HepG2 (cell line): ENCODE results near the gene BICDL1. TPM values are rescaled to one million over a fixed set of nuclear protein-coding genes. Genes with fewer than 3 reads are reported as not detected.

Experiments used
- FOXP1 ChIP-seq, 2 experiments: fragments of 450-650 bp in 1 of 2; IDR thresholded peaks; 2 replicates each; pipeline ENCODE4 v1.6.1; 2017 to 2018; ENCODE audit warnings: antibody characterized with exemption in 1 of 2
- HMG20B ChIP-seq: conservative IDR thresholded peaks from 2 replicates; pipeline ENCODE4 v1.6.1; 2016; ENCODE audit warnings: missing genetic modification reagents, missing compliant biosample characterization
- JUNB ChIP-seq: sonication (generic); formaldehyde crosslinking; IDR thresholded peaks from 2 replicates; pipeline ENCODE4 v1.8.0; 2022; ENCODE audit warnings: missing genetic modification reagents, mild to moderate bottlenecking, borderline replicate concordance
- KDM5B ChIP-seq: sonication (generic); formaldehyde crosslinking; IDR thresholded peaks from 2 replicates; pipeline ENCODE4 v1.4.0; 2020; ENCODE audit warnings: missing genetic modification reagents, mild to moderate bottlenecking, borderline replicate concordance
- MIER2 ChIP-seq: IDR thresholded peaks from 2 replicates; pipeline ENCODE4 v1.6.1; 2016; ENCODE audit warnings: missing biosample characterization, missing genetic modification reagents
- NCOA2 ChIP-seq: sonication (generic); formaldehyde crosslinking; IDR thresholded peaks from 2 replicates; pipeline ENCODE4 v1.8.0; 2022; ENCODE audit warnings: inconsistent platforms
- NR2F1 ChIP-seq, 2 experiments: fragments of 450-650 bp in 1 of 2; formaldehyde crosslinking in 1 of 2; IDR thresholded peaks; 2 replicates each; pipeline versions ENCODE4 v1.5.0 to v1.6.1; 2016 to 2020; ENCODE audit warnings: mild to moderate bottlenecking in 1 of 2, missing compliant biosample characterization in 1 of 2, missing genetic modification reagents in 1 of 2, moderate library complexity in 1 of 2
- TBX2 ChIP-seq: sonication (generic); formaldehyde crosslinking; IDR thresholded peaks from 2 replicates; pipeline ENCODE4 v1.5.0; 2020; ENCODE audit warnings: missing genetic modification reagents, mild to moderate bottlenecking, borderline replicate concordance
- TBX3 ChIP-seq: fragments of 450-650 bp; IDR thresholded peaks from 2 replicates; pipeline ENCODE4 v1.6.1; 2017; ENCODE audit warnings: antibody characterized with exemption, mild to moderate bottlenecking, inconsistent platforms, borderline replicate concordance
- ZFP36L1 ChIP-seq: sonication (generic); formaldehyde crosslinking; IDR thresholded peaks from 2 replicates; pipeline ENCODE4 v1.8.0; 2022; ENCODE audit warnings: mild to moderate bottlenecking, missing genetic modification reagents, moderate library complexity
- ZNF562 ChIP-seq: sonication (generic); formaldehyde crosslinking; IDR thresholded peaks from 2 replicates; pipeline ENCODE4 v1.8.0; 2022; ENCODE audit warnings: missing genetic modification reagents, borderline replicate concordance
- ZNF792 ChIP-seq: IDR thresholded peaks from 2 replicates; pipeline ENCODE4 v1.6.1; 2016
- polyA plus RNA-seq, 8 experiments: library from polyadenylated mRNA; depleted of rRNA in 3 of 8; stranded (reverse) in 7 of 8; unstranded in 1 of 8; fragments of >200 nt; fragmentation: Illumina TruSeq in 4 of 8; extraction: Trizol in 4 of 8; gene quantifications; 2 replicates each; pipeline versions ENCODE4 v1.2.1 to v1.2.3, GENCODE V29; 2011 to 2016; ENCODE audit warnings: low read depth in 4 of 8, missing spikeins in 1 of 8, mixed read lengths in 1 of 8; ENCODE audit not compliant: insufficient read depth in 1 of 8
- total RNA-seq, 5 experiments: library from RNA; depleted of rRNA; stranded (reverse); fragments of >200 nt; fragmentation: Illumina TruSeq; extraction: Trizol; gene quantifications; 2 replicates each; pipeline ENCODE4 v1.2.3, GENCODE V29; 2016; ENCODE audit warnings: low read depth in 1 of 5
- TF ChIP-seq, protein P1 (sequence below): sonication (generic); formaldehyde crosslinking; IDR thresholded peaks from 2 replicates; pipeline ENCODE4 v1.8.1; 2022; ENCODE audit warnings: mild to moderate bottlenecking, missing genetic modification reagents
- TF ChIP-seq, protein P2 (sequence below): sonication (generic); formaldehyde crosslinking; IDR thresholded peaks from 2 replicates; pipeline ENCODE4 v1.4.0; 2020; ENCODE audit warnings: missing genetic modification reagents
- TF ChIP-seq, protein P3 (sequence below): sonication (generic); formaldehyde crosslinking; conservative IDR thresholded peaks from 2 replicates; pipeline ENCODE4 v1.4.0; 2020; ENCODE audit warnings: mild to moderate bottlenecking, missing genetic modification reagents, moderate library complexity

Gene BICDL1
- total and polyA plus RNA-seq, 2 of the 13 experiments (the other 11 are each of a cell fraction or from before 2014, with no cell fraction given) = 3.6 to 9.7 TPM

DNA sequence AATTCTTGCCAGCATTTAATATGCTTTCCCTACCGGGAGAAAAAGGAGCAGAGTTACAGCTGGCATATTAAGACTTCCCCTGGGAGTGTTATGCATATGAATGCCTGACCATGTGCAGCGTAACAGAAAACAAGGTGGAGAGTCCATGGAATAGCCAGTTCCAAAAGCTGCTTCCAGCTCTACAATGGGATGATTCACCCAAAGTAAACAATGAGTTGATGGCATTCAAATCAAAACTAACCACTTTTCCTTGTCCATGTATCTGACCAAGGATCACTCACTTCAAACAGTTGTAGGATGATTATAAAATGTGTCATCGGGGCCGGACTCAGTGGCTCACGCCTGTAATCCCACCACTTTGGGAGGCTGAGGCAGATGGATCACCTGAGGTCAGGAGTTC is 48.1 kb upstream of the BICDL1 start (continued):
- TF ChIP-seq MIER2 (CRISPR knock-in tag) (peak; percentile 63; the same call in 1 of the 2 replicates), KDM5B (no peak), ZFP36L1 (CRISPR knock-in tag) (0 out of 2 replicates have a peak, but pooled peaks have one; percentile 30), TBX3 (peak; percentile 30; the same call in 1 of the 2 replicates), ZNF562 (CRISPR knock-in tag) (no peak), NR2F1 (CRISPR knock-in tag; IDR thresholded peaks at IDR 0.05) (0 out of 4 replicates have a peak, but pooled peaks of 1 of the 2 experiments have one; percentile 36), HMG20B (peak; percentile 95), JUNB (CRISPR knock-in tag) (peak; percentile 80; the same call in 1 of the 2 replicates), TBX2 (CRISPR knock-in tag) (peak; percentile 33; the same call in 1 of the 2 replicates), NCOA2 (CRISPR knock-in tag) (0 out of 2 replicates have a peak, but pooled peaks have one; percentile 25), FOXP1 (IDR thresholded peaks at IDR 0.05) (no peak), FOXP1 (CRISPR knock-in tag; IDR thresholded peaks at IDR 0.05) (peak; percentile 21; the same call in 1 of the 2 replicates), ZNF792 (CRISPR knock-in tag) (peak; percentile 53; the same call in 1 of the 2 replicates)
- TF ChIP-seq, protein P1, sequence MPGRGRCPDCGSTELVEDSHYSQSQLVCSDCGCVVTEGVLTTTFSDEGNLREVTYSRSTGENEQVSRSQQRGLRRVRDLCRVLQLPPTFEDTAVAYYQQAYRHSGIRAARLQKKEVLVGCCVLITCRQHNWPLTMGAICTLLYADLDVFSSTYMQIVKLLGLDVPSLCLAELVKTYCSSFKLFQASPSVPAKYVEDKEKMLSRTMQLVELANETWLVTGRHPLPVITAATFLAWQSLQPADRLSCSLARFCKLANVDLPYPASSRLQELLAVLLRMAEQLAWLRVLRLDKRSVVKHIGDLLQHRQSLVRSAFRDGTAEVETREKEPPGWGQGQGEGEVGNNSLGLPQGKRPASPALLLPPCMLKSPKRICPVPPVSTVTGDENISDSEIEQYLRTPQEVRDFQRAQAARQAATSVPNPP (CRISPR knock-in tag) = no peak
- TF ChIP-seq, protein P2, sequence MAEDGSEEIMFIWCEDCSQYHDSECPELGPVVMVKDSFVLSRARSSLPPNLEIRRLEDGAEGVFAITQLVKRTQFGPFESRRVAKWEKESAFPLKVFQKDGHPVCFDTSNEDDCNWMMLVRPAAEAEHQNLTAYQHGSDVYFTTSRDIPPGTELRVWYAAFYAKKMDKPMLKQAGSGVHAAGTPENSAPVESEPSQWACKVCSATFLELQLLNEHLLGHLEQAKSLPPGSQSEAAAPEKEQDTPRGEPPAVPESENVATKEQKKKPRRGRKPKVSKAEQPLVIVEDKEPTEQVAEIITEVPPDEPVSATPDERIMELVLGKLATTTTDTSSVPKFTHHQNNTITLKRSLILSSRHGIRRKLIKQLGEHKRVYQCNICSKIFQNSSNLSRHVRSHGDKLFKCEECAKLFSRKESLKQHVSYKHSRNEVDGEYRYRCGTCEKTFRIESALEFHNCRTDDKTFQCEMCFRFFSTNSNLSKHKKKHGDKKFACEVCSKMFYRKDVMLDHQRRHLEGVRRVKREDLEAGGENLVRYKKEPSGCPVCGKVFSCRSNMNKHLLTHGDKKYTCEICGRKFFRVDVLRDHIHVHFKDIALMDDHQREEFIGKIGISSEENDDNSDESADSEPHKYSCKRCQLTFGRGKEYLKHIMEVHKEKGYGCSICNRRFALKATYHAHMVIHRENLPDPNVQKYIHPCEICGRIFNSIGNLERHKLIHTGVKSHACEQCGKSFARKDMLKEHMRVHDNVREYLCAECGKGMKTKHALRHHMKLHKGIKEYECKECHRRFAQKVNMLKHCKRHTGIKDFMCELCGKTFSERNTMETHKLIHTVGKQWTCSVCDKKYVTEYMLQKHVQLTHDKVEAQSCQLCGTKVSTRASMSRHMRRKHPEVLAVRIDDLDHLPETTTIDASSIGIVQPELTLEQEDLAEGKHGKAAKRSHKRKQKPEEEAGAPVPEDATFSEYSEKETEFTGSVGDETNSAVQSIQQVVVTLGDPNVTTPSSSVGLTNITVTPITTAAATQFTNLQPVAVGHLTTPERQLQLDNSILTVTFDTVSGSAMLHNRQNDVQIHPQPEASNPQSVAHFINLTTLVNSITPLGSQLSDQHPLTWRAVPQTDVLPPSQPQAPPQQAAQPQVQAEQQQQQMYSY = peak; percentile 84
- TF ChIP-seq, protein P3, sequence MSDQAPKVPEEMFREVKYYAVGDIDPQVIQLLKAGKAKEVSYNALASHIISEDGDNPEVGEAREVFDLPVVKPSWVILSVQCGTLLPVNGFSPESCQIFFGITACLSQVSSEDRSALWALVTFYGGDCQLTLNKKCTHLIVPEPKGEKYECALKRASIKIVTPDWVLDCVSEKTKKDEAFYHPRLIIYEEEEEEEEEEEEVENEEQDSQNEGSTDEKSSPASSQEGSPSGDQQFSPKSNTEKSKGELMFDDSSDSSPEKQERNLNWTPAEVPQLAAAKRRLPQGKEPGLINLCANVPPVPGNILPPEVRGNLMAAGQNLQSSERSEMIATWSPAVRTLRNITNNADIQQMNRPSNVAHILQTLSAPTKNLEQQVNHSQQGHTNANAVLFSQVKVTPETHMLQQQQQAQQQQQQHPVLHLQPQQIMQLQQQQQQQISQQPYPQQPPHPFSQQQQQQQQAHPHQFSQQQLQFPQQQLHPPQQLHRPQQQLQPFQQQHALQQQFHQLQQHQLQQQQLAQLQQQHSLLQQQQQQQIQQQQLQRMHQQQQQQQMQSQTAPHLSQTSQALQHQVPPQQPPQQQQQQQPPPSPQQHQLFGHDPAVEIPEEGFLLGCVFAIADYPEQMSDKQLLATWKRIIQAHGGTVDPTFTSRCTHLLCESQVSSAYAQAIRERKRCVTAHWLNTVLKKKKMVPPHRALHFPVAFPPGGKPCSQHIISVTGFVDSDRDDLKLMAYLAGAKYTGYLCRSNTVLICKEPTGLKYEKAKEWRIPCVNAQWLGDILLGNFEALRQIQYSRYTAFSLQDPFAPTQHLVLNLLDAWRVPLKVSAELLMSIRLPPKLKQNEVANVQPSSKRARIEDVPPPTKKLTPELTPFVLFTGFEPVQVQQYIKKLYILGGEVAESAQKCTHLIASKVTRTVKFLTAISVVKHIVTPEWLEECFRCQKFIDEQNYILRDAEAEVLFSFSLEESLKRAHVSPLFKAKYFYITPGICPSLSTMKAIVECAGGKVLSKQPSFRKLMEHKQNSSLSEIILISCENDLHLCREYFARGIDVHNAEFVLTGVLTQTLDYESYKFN (CRISPR knock-in tag) = peak; percentile 35; the same call in 1 of the 2 replicates
